Astrocyte of the spinal cord (primary cell): ENCODE data around the gene CDYL.

Experiments used
- DNase-seq: peaks from one replicate; pipeline ENCODE4 v3.0.0; 2011; ENCODE audit warnings: low read depth, low spot score
- H3K4me3 ChIP-seq: 2 replicates; pipeline ENCODE4 v1.5.1; 2011; ENCODE audit warnings: low read depth, mild to moderate bottlenecking, low read length, moderate library complexity
- in situ Hi-C: cut with HindIII; loops from 2 replicates; pipeline ENCODE4 v1.10.0; 2017; ENCODE audit warnings: low sequenced_read_pairs
- TF ChIP-seq, protein P1 (sequence below): IDR thresholded peaks from 2 replicates; pipeline ENCODE4 v1.5.1; 2012; ENCODE audit warnings: low read depth, mild to moderate bottlenecking, low read length, inconsistent platforms

The CDYL gene

GRCh38 chr6:4962905-4963304, 186.7 kb downstream of the CDYL start:
- TF ChIP-seq, protein P1, sequence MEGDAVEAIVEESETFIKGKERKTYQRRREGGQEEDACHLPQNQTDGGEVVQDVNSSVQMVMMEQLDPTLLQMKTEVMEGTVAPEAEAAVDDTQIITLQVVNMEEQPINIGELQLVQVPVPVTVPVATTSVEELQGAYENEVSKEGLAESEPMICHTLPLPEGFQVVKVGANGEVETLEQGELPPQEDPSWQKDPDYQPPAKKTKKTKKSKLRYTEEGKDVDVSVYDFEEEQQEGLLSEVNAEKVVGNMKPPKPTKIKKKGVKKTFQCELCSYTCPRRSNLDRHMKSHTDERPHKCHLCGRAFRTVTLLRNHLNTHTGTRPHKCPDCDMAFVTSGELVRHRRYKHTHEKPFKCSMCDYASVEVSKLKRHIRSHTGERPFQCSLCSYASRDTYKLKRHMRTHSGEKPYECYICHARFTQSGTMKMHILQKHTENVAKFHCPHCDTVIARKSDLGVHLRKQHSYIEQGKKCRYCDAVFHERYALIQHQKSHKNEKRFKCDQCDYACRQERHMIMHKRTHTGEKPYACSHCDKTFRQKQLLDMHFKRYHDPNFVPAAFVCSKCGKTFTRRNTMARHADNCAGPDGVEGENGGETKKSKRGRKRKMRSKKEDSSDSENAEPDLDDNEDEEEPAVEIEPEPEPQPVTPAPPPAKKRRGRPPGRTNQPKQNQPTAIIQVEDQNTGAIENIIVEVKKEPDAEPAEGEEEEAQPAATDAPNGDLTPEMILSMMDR = no peak
- DNase-seq = no peak

DNA sequence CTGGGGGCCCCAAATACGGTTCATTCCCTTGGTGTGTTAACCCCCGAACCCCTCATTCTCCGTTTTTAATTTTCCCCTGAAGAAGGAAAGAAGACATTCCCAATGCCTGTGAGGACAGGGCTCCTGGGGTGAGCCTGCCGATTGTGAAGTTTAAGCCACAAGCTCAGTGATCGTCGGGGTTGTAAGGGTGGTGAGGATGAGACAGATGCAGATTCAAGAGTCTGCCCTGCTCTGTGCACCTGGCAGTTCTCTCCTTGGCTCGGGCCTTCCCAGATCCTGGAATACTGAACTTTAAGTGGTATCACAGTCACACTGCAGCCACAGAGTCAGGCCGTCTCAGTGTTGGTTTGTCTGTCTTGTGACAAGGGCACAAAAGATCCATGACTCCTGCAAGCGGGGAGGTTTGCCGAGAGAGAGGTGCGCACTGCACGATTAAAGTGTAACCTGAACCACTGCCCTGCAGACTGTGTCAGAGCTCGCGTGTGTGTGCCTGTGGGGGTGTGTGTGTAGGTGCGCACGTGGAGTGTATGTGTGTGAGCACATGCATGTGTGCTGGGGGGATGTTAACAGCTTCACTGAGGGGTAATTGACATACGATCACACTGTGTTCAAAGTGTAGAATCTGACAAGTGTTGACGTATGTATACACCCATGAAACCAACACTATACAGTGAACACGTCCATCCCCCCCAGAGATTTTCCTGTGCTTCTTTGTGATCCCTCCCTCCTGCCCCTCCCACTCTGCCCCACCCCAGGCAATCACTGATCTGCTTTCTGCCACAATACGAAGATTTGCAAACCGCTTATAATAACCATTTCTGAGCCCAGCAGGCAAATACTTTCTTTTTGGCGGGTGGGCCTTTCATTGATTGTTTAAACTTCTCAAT, 188.7 kb downstream of the CDYL start:
- H3K4me3 ChIP-seq = no peak overlapping the region
- no peak for DNase-seq
- TF ChIP-seq, protein P1 = no peak
- in situ Hi-C loops = no loop called here

More at GRCh38 chr6:4962905-4963304, 186.7 kb downstream of the CDYL start:
- in situ Hi-C loops = no loop called here
- H3K4me3 ChIP-seq = no peak overlapping the region

DNA sequence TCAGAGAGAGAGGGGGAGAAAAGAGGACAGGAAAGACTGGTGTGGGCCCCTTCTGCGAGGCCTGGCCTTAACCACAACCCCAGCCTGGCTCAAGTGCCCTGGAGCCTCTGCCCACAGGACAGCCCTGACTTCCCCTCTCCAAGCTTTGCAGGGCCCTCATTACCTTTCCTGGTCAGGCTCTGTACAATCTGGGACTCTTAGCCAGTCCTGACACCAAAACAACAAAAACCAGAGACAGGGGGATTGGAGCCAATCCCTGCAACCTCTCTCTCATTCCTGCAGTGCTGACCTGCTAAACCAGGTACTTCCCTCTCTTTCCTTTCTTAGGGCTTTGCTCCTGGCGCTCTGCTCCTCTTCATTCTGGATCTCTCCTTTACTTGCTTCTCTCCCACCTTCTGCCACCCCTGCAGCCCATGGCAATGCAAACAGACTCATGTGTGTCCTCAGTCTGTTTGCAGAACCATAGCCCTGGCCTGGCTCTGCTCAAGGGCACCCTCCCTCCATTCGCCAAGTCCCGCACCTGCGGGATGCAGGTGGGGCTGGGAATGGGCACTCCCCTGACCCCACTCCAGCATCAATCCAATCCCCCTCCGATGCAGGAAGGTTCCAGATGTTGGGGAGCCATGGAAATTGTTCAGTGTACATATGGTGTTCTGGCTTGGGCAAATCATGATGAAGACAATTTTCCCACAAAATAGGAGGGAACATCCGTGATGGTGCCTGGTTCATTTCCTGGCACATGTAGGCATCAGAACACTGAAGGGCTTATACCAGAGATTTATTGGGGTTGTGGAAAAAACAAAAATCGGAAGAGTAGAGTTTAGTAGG, 189.6 kb downstream of the CDYL start:
- in situ Hi-C loops = no loop called here
- H3K4me3 ChIP-seq = no peak overlapping the region
- TF ChIP-seq, protein P1 = no peak
- no peak for DNase-seq

DNA sequence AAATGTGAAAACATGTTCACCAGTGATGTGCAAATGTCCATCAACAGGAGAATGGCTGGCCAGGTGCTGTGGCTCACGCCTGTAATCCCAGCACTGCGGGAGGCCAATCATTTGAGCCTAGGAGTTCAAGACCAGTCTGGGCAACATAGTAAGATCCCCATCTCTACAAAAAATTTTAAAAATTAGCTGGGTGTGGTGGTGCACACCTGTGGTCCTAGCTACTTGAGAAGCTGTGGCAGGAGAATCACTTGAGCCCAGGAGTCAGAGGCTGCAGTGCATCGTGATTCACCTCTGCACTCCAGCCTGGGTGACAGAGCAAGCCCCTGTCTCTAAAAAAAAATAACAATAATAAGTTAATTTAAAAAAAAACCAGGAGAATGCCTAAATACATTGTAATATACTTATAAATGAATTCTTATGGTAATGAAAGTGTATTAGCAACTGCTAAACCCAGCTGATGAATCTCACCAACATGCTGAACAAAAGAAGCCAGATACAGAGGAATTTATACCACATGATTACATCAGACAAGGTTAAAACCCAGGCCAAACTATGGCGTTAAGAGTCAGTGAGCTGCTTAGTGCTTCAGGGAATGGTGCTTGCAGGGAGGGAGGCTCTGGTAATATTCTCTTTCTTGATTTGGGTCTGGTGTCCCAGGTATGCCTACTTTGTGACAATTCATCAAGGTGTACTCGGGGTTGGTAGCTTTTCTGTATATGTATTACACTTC, 191.3 kb downstream of the CDYL start:
- H3K4me3 ChIP-seq = no peak overlapping the region
- in situ Hi-C loops = no loop called here
- DNase-seq = no peak

GRCh38 chr6:4969609-4970285, 193.5 kb downstream of the CDYL start:
- no peak for DNase-seq
- TF ChIP-seq, protein P1 = no peak
- in situ Hi-C loops = no loop called here
- no peak overlapping the region for H3K4me3 ChIP-seq

More for the DNA sequence above, 191.3 kb downstream of the CDYL start:
- TF ChIP-seq, protein P1 = no peak
